ENCODE results near the gene EPHA10.

Gene EPHA10

GRCh38 chr1:37708471-37708870, 56.4 kb downstream of the EPHA10 start:
- TF ChIP-seq GABPA (IDR thresholded peaks at IDR 0.05; ENCODE audit: low read depth) (no peak), POLR2AphosphoS5 (IDR thresholded peaks at IDR 0.05; ENCODE audit: low read depth) (no peak), SPI1 (IDR thresholded peaks at IDR 0.05; ENCODE audit: borderline replicate concordance, low read depth) (no peak), REST (IDR thresholded peaks at IDR 0.05; ENCODE audit: insufficient replicate concordance, low read depth) (no peak), CTCF (IDR thresholded peaks at IDR 0.05; ENCODE audit: insufficient read depth, low read length) (no peak)
- Histone ChIP-seq H3K27ac (replicated peaks) (no peak overlapping the region), H3K4me3 (replicated peaks; ENCODE audit: insufficient read depth, low read length) (no peak overlapping the region), H3K27me3 (ENCODE audit: insufficient read depth, poor library complexity, severe bottlenecking) (no peaks in the 10 kb centered on the region)
- no peak for DNase-seq (ENCODE audit: low read depth in 1 of 2, low spot score in 1 of 2)

- H3K27ac ChIP-seq (replicated peaks) = no peak overlapping the region
- H3K4me3 ChIP-seq (replicated peaks; ENCODE audit: insufficient read depth, low read length) = no peak overlapping the region
- no peak for TF ChIP-seq GABPA (IDR thresholded peaks at IDR 0.05; ENCODE audit: low read depth)
- TF ChIP-seq POLR2AphosphoS5 (IDR thresholded peaks at IDR 0.05; ENCODE audit: low read depth) = no peak
- TF ChIP-seq SPI1 (IDR thresholded peaks at IDR 0.05; ENCODE audit: borderline replicate concordance, low read depth) = no peak
- TF ChIP-seq REST (IDR thresholded peaks at IDR 0.05; ENCODE audit: insufficient replicate concordance, low read depth) = no peak
- TF ChIP-seq CTCF (IDR thresholded peaks at IDR 0.05; ENCODE audit: insufficient read depth, low read length) = no peak
- no peaks in the 10 kb centered on the region for H3K27me3 ChIP-seq (ENCODE audit: insufficient read depth, poor library complexity, severe bottlenecking)
- no peak for DNase-seq (ENCODE audit: low read depth in 1 of 2, low spot score in 1 of 2)
Measured at GRCh38 chr1:37705399-37705798, 59.5 kb downstream of the EPHA10 start.

GRCh38 chr1:37704966-37705365, 60.0 kb downstream of the EPHA10 start:
- TF ChIP-seq REST (IDR thresholded peaks at IDR 0.05; ENCODE audit: insufficient replicate concordance, low read depth) = no peak
- TF ChIP-seq POLR2AphosphoS5 (IDR thresholded peaks at IDR 0.05; ENCODE audit: low read depth) = no peak
- no peak for TF ChIP-seq GABPA (IDR thresholded peaks at IDR 0.05; ENCODE audit: low read depth)
- TF ChIP-seq SPI1 (IDR thresholded peaks at IDR 0.05; ENCODE audit: borderline replicate concordance, low read depth) = no peak
- TF ChIP-seq CTCF (IDR thresholded peaks at IDR 0.05; ENCODE audit: insufficient read depth, low read length) = no peak

More at GRCh38 chr1:37704966-37705365, 60.0 kb downstream of the EPHA10 start:
- no peak overlapping the region for H3K27ac ChIP-seq (replicated peaks)
- DNase-seq (ENCODE audit: low read depth in 1 of 2, low spot score in 1 of 2) = no peak
- no peaks in the 10 kb centered on the region for H3K27me3 ChIP-seq (ENCODE audit: insufficient read depth, poor library complexity, severe bottlenecking)
- no peak overlapping the region for H3K4me3 ChIP-seq (replicated peaks; ENCODE audit: insufficient read depth, low read length)
